H54 (cell line): ENCODE data around the gene PSMG3.

ENCODE experiments used
- DNase-seq: peaks from one replicate; pipeline ENCODE4 v3.0.0; 2011; ENCODE audit warnings: low spot score, mixed read lengths; ENCODE audit not compliant: insufficient read length
- FAIRE-seq: peaks from 3 replicates; lab custom pipeline; 2011; peaks lifted over from hg19 to GRCh38; lab: Jason Lieb, UNC
- POLR2A ChIP-seq: IDR thresholded peaks from 2 replicates; pipeline ENCODE4 v1.6.1; 2011; ENCODE audit warnings: low read depth, mild to moderate bottlenecking, low read length

PSMG3 gene

GRCh38 chr7:1569833-1570632 lies at the start of gene PSMG3:
TSS of gene PSMG3 (minus strand) at chr7:1570032. CDS start at chr7:1569339, 693 bp downstream.
- FAIRE-seq = no peak
- DNase-seq = peak; percentile 97
- TF ChIP-seq POLR2A = peak; percentile 86

GRCh38 chr7:1618475-1618874 lies 48.6 kb upstream of the PSMG3 start:
- FAIRE-seq (no peak), DNase-seq (no peak)
- TF ChIP-seq POLR2A = 0 out of 2 replicates have a peak, but pooled peaks have one; percentile 10

- TF ChIP-seq POLR2A = no peak
- no peak for FAIRE-seq
- DNase-seq = no peak
Observed at GRCh38 chr7:1617957-1618356, 48.1 kb upstream of the PSMG3 start.

GRCh38 chr7:1616741-1617140 lies 46.9 kb upstream of the PSMG3 start:
- DNase-seq (no peak), FAIRE-seq (no peak)
- TF ChIP-seq POLR2A = no peak

GRCh38 chr7:1611708-1612241 lies 41.9 kb upstream of the PSMG3 start:
- DNase-seq (peak; percentile 100), FAIRE-seq (peak; percentile 92)
- no peak for TF ChIP-seq POLR2A

- no peak for FAIRE-seq
- no peak for TF ChIP-seq POLR2A
- DNase-seq = no peak
Observed at GRCh38 chr7:1610678-1611302, 41.0 kb upstream of the PSMG3 start.

GRCh38 chr7:1610013-1610677 lies 40.3 kb upstream of the PSMG3 start:
- DNase-seq (no peak), FAIRE-seq (no peak)
- TF ChIP-seq POLR2A = no peak

GRCh38 chr7:1609023-1609422 lies 39.2 kb upstream of the PSMG3 start:
- no peak for FAIRE-seq
- TF ChIP-seq POLR2A = no peak
- no peak for DNase-seq

GRCh38 chr7:1608318-1608717 lies 38.5 kb upstream of the PSMG3 start:
- no peak for FAIRE-seq
- no peak for TF ChIP-seq POLR2A
- no peak for DNase-seq

GRCh38 chr7:1607696-1608095 lies 37.9 kb upstream of the PSMG3 start:
- no peak for DNase-seq
- TF ChIP-seq POLR2A = no peak
- no peak for FAIRE-seq

GRCh38 chr7:1607001-1607400 lies 37.2 kb upstream of the PSMG3 start:
- DNase-seq (no peak), FAIRE-seq (no peak)
- no peak for TF ChIP-seq POLR2A

GRCh38 chr7:1604383-1604782 lies 34.6 kb upstream of the PSMG3 start:
- DNase-seq (no peak), FAIRE-seq (no peak)
- no peak for TF ChIP-seq POLR2A

GRCh38 chr7:1603346-1604225 lies 33.8 kb upstream of the PSMG3 start:
- FAIRE-seq (no peak), DNase-seq (no peak)
- TF ChIP-seq POLR2A = no peak

GRCh38 chr7:1602386-1602785 lies 32.6 kb upstream of the PSMG3 start:
- FAIRE-seq (no peak), DNase-seq (no peak)
- no peak for TF ChIP-seq POLR2A
